ENCODE results near the gene SCAMP1. TPM values are rescaled to one million over a fixed set of nuclear protein-coding genes. Genes with fewer than 3 reads are reported as not detected.
A peak's percentile ranks its signal among the peaks of the same experiment; 100 is the strongest.

The SCAMP1 gene
- total RNA-seq, 1 experiment from 2014 or later: 26.4 TPM

DNA sequence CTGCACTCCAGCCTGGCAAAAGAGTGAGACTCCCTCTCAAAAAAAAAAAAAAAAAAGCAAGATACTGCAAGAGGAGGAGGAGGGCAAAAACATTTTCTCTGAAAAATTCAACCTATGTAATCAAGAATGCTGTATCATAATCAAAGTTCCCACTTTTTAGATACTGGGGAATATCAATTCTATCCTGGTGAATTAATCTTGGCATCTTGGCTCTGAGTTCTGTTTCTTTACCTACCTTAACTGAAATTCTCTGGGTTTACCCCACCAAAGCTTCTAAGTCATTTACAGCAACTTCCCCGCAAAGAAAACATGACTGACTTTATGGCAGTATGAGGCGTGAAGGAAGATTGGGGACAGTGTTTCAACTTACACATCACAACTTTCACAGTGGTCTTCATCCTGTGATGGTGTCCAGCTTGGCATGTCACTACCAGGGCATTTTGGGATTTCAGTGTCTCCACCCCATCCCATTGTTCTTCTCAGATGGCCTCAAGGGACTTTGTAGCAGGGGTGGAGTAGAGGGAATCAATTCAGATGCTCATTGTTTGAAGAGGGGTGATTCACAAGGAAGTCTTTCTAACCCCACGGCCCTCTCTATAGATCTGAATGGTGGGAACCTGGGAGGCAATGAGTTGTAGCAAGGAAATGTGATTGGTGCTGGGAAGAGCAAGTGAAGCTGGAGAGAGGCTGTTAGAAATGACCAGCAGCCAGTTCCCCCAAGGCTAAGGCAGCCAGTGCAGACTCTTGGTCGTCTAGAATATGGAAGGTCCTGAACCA, 130.5 kb downstream of the SCAMP1 start:
- no peaks in the 10 kb centered on the region for H3K9me3 ChIP-seq (ENCODE audit: low read length)
- H3K79me2 ChIP-seq (ENCODE audit: low read length): peaks cover 9% of the 10 kb centered on the region; the same call in 1 of the 2 replicates
- peaks cover 14% of the 10 kb centered on the region; the same call in 1 of the 2 replicates for H3K4me1 ChIP-seq (ENCODE audit: insufficient read depth, low read length)
- no peaks in the 10 kb centered on the region for H3F3A ChIP-seq (ENCODE audit: low read length, unreplicated experiment)
- peak overlapping the region; percentile 19; the same call in 1 of the 2 replicates for H3K9ac ChIP-seq (ENCODE audit: low read length)
- ChIA-PET POLR2A (ENCODE audit: unreplicated experiment) (no interaction called here), CTCF (no interaction called here)
- BruUV-seq (replicated peaks): no TSS peak
- no peak overlapping the region for H2AFZ ChIP-seq (ENCODE audit: low read length)
- H4K20me1 ChIP-seq (ENCODE audit: low read length): no peaks in the 10 kb centered on the region
- H3K27ac ChIP-seq (ENCODE audit: low read length): peak overlapping the region; percentile 66
- H3K27me3 ChIP-seq (ENCODE audit: low read length): no peaks in the 10 kb centered on the region
- H3K36me3 ChIP-seq (ENCODE audit: low read depth, low read length): peaks cover 16% of the 10 kb centered on the region
- intact Hi-C loops (cut with micrococcal nuclease): no loop called here
- H3K9me2 ChIP-seq (replicated peaks; ENCODE audit: low read length): no peaks in the 10 kb centered on the region
- H3K4me2 ChIP-seq (ENCODE audit: low read length): no peak overlapping the region
- ATAC-seq (peak; percentile 88), DNase-seq (peak; percentile 55)
- TF ChIP-seq EZH2 (IDR thresholded peaks at IDR 0.05; ENCODE audit: low read length, unreplicated experiment): no peak
- TF ChIP-seq EZH2phosphoT487 (IDR thresholded peaks at IDR 0.05; ENCODE audit: borderline replicate concordance, low read length): no peak
- TF ChIP-seq, protein P1, sequence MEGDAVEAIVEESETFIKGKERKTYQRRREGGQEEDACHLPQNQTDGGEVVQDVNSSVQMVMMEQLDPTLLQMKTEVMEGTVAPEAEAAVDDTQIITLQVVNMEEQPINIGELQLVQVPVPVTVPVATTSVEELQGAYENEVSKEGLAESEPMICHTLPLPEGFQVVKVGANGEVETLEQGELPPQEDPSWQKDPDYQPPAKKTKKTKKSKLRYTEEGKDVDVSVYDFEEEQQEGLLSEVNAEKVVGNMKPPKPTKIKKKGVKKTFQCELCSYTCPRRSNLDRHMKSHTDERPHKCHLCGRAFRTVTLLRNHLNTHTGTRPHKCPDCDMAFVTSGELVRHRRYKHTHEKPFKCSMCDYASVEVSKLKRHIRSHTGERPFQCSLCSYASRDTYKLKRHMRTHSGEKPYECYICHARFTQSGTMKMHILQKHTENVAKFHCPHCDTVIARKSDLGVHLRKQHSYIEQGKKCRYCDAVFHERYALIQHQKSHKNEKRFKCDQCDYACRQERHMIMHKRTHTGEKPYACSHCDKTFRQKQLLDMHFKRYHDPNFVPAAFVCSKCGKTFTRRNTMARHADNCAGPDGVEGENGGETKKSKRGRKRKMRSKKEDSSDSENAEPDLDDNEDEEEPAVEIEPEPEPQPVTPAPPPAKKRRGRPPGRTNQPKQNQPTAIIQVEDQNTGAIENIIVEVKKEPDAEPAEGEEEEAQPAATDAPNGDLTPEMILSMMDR (conservative IDR thresholded peaks at IDR 0.05; ENCODE audit: low read depth, low read length): no peak
- H3K4me3 ChIP-seq (ENCODE audit: low read length): no peak overlapping the region

- Histone ChIP-seq H3K9ac (ENCODE audit: low read length) (0 out of 2 replicates have a peak overlapping the region, but pooled peaks have one; percentile 19), H3K9me3 (ENCODE audit: low read length) (no peaks in the 10 kb centered on the region), H3K9me2 (replicated peaks; ENCODE audit: low read length) (no peaks in the 10 kb centered on the region), H3F3A (ENCODE audit: low read length, unreplicated experiment) (no peaks in the 10 kb centered on the region), H3K27me3 (ENCODE audit: low read length) (no peaks in the 10 kb centered on the region), H3K4me2 (ENCODE audit: low read length) (no peak overlapping the region), H3K36me3 (ENCODE audit: low read depth, low read length) (peaks cover 13% of the 10 kb centered on the region), H3K4me3 (ENCODE audit: low read length) (no peak overlapping the region), H2AFZ (ENCODE audit: low read length) (no peak overlapping the region), H3K27ac (ENCODE audit: low read length) (peak overlapping the region; percentile 66; the same call in 1 of the 2 replicates), H3K4me1 (ENCODE audit: insufficient read depth, low read length) (peaks cover 27% of the 10 kb centered on the region), H3K79me2 (ENCODE audit: low read length) (peaks cover 18% of the 10 kb centered on the region; the same call in 1 of the 2 replicates), H4K20me1 (ENCODE audit: low read length) (no peaks in the 10 kb centered on the region)
- intact Hi-C loops (cut with micrococcal nuclease): no loop called here
- ChIA-PET POLR2A (ENCODE audit: unreplicated experiment) (no interaction called here), CTCF (no interaction called here)
- no peak for ATAC-seq
- TF ChIP-seq, protein P1 (conservative IDR thresholded peaks at IDR 0.05; ENCODE audit: low read depth, low read length): no peak
- TF ChIP-seq EZH2phosphoT487 (IDR thresholded peaks at IDR 0.05; ENCODE audit: borderline replicate concordance, low read length): no peak
- no peak for TF ChIP-seq EZH2 (IDR thresholded peaks at IDR 0.05; ENCODE audit: low read length, unreplicated experiment)
- no peak for DNase-seq
- no TSS peak for BruUV-seq (replicated peaks)
Measured at GRCh38 chr5:78492224-78492623, 131.8 kb downstream of the SCAMP1 start.

- H3F3A ChIP-seq (ENCODE audit: low read length, unreplicated experiment): no peaks in the 10 kb centered on the region
- no peak overlapping the region for H2AFZ ChIP-seq (ENCODE audit: low read length)
- no peaks in the 10 kb centered on the region for H3K9me3 ChIP-seq (ENCODE audit: low read length)
- no peaks in the 10 kb centered on the region for H3K27me3 ChIP-seq (ENCODE audit: low read length)
- H3K27ac ChIP-seq (ENCODE audit: low read length): no peak overlapping the region
- no peak overlapping the region for H3K4me2 ChIP-seq (ENCODE audit: low read length)
- H3K9ac ChIP-seq (ENCODE audit: low read length): no peak overlapping the region
- no peaks in the 10 kb centered on the region for H4K20me1 ChIP-seq (ENCODE audit: low read length)
- no peak for DNase-seq
- intact Hi-C loops (cut with micrococcal nuclease): no loop called here
- BruUV-seq (replicated peaks): no TSS peak
- no peaks in the 10 kb centered on the region for H3K9me2 ChIP-seq (replicated peaks; ENCODE audit: low read length)
- H3K79me2 ChIP-seq (ENCODE audit: low read length): peaks cover 18% of the 10 kb centered on the region; the same call in 1 of the 2 replicates
- no peak for TF ChIP-seq EZH2phosphoT487 (IDR thresholded peaks at IDR 0.05; ENCODE audit: borderline replicate concordance, low read length)
- TF ChIP-seq, protein P1 (conservative IDR thresholded peaks at IDR 0.05; ENCODE audit: low read depth, low read length): no peak
- no peak for TF ChIP-seq EZH2 (IDR thresholded peaks at IDR 0.05; ENCODE audit: low read length, unreplicated experiment)
- no peak for ATAC-seq
- peaks cover 27% of the 10 kb centered on the region for H3K4me1 ChIP-seq (ENCODE audit: insufficient read depth, low read length)
- H3K36me3 ChIP-seq (ENCODE audit: low read depth, low read length): peaks cover 9% of the 10 kb centered on the region
- CTCF ChIA-PET: no interaction called here
- POLR2A ChIA-PET (ENCODE audit: unreplicated experiment): no interaction called here
- no peak overlapping the region for H3K4me3 ChIP-seq (ENCODE audit: low read length)
Measured at GRCh38 chr5:78492650-78493049, 132.2 kb downstream of the SCAMP1 start.

Measured in PC-3 (cell line).